Measurements from ENCODE around the gene CRY2.
"Not testable (repeated sequence)": the region's sequence is repeated elsewhere in the genome, so short reads cannot be mapped to it uniquely, and the experiment has no call there.

The CRY2 gene

GRCh38 chr11:45900916-45901617 is 53.8 kb downstream of the CRY2 start:
- DNase-seq = no peak

- no peak for DNase-seq
Measured at GRCh38 chr11:45901626-45902025, 54.4 kb downstream of the CRY2 start.

GRCh38 chr11:45902452-45903380 is 55.4 kb downstream of the CRY2 start:
- DNase-seq = no peak

GRCh38 chr11:45904309-45904915 is 57.1 kb downstream of the CRY2 start:
- no peak for DNase-seq

GRCh38 chr11:45905095-45905494 is 57.8 kb downstream of the CRY2 start:
- no peak for DNase-seq

GRCh38 chr11:45905576-45905975 is 58.3 kb downstream of the CRY2 start:
- DNase-seq = not testable (repeated sequence)

GRCh38 chr11:45906096-45906682 is 58.9 kb downstream of the CRY2 start:
- no peak for DNase-seq

GRCh38 chr11:45906965-45907611 is 59.8 kb downstream of the CRY2 start, which contains the start of gene FREY1:
FREY1 (minus strand) TSS chr11:45907271; CDS start chr11:45907245, 26 bp downstream.
- no peak for DNase-seq

GRCh38 chr11:45907911-45908370 is 60.7 kb downstream of the CRY2 start:
- DNase-seq = no peak

GRCh38 chr11:45909594-45910475 is 62.6 kb downstream of the CRY2 start:
- no peak for DNase-seq

GRCh38 chr11:45910623-45911022 is 63.3 kb downstream of the CRY2 start:
- no peak for DNase-seq

GRCh38 chr11:45913514-45913913 is 66.2 kb downstream of the CRY2 start:
- no peak for DNase-seq

- DNase-seq = no peak
Measured at GRCh38 chr11:45913942-45914635, 66.8 kb downstream of the CRY2 start.

GRCh38 chr11:45915446-45915845 is 68.2 kb downstream of the CRY2 start:
- no peak for DNase-seq

GRCh38 chr11:45917286-45917622 is 70.0 kb downstream of the CRY2 start:
- DNase-seq = peak; percentile 30

GRCh38 chr11:45917623-45918330 is 70.5 kb downstream of the CRY2 start, which contains the start of gene PEX16:
PEX16 (minus strand) TSS chr11:45917877; CDS start chr11:45917811, 66 bp downstream.
- peak; percentile 96 for DNase-seq

- DNase-seq = peak; percentile 71
Measured at GRCh38 chr11:45918331-45918941, 71.2 kb downstream of the CRY2 start.

GRCh38 chr11:45918962-45919675 is 71.8 kb downstream of the CRY2 start:
- no peak for DNase-seq
